HG02840 (cell line): ENCODE measurements around the gene EIF1B.

Source experiments
- ATAC-seq: cut with Tn5 transposase; IDR thresholded peaks from one replicate; pipeline ENCODE4 v1.9.1; 2021; ENCODE audit warnings: mild to moderate bottlenecking, moderate library complexity, moderate number of reproducible peaks; ENCODE audit not compliant: unreplicated experiment, low FRiP score

Gene EIF1B

GRCh38 chr3:40337136-40338108, 27.9 kb downstream of the EIF1B start:
- ATAC-seq, result peak; percentile 55

DNA sequence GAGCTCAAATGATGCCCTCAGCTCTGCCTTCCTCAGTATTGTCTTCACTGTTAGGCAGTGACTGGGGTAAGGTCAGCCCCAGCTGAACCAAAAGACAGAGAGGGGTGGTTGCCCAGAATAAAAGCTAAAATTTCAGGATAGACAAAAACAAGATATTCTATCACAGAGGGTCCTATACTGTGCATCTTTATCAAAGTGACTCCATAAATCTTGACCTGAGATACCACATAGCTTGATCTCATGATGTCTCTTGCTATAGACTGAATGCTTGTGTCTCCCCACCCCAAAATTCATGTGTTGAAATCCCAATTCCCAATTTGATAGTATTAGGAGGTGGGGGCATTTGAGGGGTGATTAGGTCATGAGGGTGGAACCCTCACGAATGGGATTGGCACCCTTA, 30.4 kb downstream of the EIF1B start:
- no peak for ATAC-seq

DNA sequence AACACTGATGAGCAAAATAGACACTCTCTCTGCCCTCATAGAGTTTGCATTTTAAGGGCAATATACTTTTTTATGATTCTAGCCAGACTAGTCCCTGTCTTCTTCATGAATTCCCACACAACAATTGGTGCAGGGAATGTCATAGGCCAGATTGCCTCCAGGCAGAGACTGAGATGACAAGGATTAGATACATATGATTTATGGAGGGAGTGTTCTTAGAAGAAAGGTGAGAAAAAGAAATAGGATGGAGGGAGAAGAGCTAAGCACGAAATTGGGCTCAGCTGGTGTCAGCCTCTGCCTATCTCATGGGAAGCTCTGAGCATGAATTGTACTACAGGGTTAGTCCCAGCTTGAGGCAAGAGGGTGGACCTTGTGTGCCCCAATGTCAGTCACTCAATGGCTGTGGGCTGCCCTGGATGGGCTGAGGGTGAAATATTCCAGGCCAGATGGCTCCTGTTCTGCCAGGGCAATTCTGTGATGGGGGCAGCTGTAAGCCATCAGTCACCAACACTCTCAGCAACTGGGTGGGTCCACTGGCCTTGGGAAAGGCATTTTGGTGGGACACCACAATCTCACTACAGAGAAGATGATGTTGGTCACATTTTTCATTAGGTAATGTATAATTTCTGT, 31.1 kb downstream of the EIF1B start:
- ATAC-seq, result no peak

- ATAC-seq, result no peak
Measured at GRCh38 chr3:40341671-40342070, 32.2 kb downstream of the EIF1B start.

GRCh38 chr3:40350529-40350928, 41.0 kb downstream of the EIF1B start:
- ATAC-seq, result no peak

DNA sequence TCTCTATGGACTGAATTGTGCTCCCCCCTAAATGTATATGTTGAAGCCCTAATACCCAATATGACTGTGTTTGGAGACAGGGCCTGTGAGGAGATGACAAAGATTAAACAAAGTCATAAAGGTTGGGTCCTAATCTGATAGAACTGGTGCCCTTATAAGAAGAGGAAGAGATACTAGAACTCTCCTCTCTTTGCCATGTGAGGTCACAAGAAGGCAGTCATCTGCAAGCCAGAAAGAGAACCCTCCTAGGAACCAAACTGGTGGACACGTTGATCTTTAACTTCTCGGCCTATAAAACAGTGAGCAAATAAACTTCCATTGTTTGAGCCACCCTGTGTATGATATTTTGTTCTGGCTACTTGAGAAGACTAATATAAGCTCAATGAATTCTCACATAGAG, 45.9 kb downstream of the EIF1B start:
- ATAC-seq, result no peak

DNA sequence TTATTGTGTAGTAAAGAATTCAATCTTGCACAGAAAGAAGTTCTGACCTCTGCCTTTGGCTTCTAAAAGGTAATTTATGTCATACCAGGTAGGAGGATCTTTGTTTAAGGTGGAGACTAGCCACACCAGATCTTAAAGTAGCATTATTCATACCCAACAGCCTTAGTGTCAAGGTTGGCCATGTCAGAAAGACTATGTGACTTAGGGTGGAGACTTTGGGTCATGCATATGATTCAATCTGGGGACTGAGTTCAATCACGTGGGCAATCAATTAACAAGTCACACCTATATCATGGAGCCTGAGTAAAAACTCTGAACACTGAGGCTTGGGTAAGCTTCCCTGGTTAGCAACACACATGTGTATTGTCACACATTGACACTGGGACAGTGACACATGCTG, 48.9 kb downstream of the EIF1B start:
- ATAC-seq, result no peak
